HL-60/S4 (cell line): ENCODE measurements around the gene PKP4.
"Not testable (repeated sequence)": the region's sequence is repeated elsewhere in the genome, so short reads cannot be mapped to it uniquely, and the experiment has no call there.

ENCODE experiments used
- in situ Hi-C: fragments of 300-500 bp; cut with MboI; formaldehyde crosslinking; loops from 2 replicates; pipeline ENCODE4 v1.14.3; 2022; ENCODE audit warnings: low sequenced_read_pairs

PKP4 gene

DNA sequence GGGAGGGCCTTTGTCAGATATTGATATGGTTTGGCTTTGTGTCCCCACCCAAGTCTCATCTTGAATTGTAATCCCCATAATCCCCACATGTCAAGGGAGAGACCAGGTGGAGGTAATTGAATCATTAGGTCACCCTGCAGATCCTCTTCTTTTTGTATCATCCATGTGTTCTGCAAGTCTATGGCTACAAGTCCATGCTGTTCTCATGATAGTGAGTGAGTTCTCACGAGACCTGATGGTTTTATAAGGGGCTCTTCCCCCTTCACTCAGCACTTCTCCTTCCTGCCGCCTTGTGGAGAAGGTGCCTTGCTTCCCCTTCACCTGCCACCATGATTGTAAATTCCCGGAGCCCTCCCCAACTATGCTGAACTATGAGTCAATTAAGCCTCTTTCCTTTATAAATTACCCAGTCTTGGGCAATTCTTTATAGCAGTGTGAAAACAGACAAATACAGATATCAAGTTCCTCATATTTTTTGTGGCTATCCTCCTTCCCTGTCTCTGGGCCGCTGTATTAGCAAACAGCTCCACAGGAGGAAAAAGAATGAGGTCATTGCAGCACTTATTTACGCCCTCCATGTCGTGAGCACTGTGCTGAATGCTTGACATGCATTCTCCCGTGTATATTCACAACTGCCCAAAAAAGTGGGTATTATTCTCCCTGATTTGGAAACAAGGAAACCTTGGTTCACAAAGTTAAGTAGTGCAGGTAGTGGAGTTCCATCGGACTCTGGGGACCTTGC lies 248.1 kb downstream of the PKP4 start:
- in situ Hi-C loops = not testable (repeated sequence)

DNA sequence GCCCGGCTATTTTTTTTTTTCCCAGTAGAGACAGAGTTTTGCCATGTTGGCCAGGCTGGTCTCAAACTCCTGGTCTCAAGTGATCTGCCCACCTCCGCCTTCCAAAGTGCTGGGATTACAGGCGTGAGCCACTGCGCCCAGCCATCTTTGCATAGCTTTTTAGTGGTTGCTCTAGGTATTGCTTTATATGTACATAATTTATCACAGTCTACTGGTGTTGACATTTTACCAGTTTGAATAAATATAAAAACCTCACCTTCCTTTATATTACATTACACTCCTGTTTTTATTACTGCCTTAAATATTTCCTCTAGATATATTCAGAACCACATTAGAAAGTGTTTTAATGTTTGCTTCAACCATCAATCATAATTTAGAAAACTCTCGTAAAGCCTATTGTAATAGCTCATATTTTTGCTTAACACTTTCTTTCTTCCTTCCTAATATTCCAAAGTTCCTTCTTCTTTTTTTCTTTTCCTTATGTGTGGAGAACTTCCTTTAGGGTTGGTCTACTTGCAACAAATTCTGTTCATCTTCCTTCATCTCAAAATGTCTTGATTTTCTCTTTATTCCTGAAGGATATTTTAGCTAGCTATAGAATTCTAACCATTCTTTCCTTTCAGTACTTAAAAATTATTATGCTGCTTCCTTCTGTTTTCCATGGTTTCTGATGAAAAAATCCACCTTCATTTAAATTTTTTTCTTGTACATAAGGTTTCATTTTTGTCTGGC lies 256.2 kb downstream of the PKP4 start:
- in situ Hi-C loops = no loop called here

DNA sequence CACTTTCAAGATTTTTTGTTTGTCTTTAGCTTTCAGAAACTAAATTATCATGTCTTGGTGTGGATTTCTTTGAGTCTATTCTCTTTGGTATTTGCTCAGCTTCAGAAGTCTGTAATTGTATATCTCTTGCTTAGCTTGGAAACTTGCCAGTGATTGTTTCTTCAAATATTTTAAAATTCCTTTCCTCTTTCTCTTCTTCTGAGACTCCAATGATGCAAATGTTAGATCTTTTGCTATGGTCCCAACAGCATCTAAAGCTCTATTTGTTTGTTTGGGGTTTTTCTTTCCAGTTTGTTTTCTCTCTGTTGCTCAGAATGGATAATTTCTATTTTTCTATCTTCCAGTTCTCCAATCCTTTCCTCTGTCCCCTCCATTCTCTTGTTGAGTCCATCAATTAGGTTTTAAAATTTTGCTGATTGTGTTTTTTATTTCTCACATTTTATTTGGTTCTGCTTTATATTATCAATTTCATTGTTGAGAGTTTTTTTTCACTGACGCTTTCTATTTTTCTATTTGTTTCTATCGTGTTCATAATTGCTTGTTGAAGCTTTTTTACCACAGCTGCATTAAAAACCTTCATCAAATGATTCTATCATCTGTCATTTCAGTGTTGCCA lies 256.9 kb downstream of the PKP4 start:
- in situ Hi-C loops = no loop called here

DNA sequence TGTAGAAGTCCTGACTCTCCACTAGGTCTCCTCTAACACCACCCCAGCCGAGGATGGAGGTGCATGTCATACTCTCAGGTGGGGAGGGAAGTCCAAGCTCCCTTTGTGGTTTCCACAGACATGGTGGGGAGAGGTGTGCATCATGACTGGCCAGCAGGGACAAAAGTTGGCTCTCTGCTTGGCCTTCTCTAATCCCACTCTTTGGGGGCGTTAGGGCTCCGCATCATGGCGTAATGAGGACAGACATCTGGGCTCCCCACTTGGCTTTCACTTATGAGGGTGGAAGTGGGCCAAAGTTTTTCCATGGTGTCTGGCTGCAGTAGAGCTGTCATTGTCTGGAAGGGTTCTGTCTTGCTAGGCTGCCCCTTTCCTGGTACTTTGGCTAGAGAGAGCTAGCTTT lies 257.7 kb downstream of the PKP4 start:
- in situ Hi-C loops = no loop called here

DNA sequence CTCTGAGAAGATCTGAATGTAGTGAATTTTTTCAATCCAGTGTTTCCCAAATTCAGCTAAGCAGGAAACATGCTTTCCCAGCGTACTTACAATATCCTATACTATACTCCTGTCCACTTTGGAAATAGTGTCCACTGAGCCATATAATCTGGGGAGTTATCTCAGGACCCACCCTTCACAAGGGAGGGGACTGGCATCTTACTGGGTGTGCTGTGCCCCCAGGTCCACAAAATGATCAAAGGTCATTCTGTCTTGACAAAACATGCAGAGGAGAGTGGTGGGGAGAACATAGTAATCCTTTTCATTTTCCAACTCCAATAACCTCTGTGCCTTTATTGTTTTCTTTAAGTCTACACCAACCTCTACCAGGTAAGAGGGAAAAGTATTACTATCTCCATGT lies 258.6 kb downstream of the PKP4 start:
- in situ Hi-C loops = no loop called here

DNA sequence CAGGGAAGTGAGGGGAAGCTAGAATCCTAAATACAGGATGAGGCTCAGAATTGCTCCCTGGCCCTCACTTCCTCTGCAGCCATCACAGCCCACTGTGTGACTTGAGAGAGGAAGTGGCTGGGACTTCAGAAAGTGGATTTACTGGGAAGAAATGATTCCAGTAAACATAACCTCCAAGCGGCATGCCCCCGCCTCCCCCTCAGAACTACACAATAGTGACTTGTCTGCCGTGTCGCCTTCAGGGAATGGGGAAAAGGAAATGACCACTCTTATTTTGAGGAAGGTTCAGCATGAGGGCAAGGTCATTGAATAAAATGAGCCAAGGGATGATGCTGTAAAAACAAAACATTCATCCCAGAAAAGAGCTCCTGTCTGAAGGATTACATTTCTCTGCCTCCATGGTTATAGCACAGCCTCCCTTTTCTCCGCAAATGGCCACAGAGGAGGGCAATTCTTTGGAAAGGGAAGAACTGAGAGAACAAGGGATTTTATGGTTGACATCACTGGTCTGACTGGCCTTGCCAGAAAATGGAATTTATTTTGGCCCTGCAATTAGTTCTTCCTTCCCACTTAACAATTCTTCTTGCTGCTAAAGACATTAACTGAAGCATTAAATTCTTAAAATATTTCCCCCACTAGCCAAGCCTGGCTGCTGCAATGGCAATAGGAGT lies 259.5 kb downstream of the PKP4 start:
- in situ Hi-C loops = no loop called here

DNA sequence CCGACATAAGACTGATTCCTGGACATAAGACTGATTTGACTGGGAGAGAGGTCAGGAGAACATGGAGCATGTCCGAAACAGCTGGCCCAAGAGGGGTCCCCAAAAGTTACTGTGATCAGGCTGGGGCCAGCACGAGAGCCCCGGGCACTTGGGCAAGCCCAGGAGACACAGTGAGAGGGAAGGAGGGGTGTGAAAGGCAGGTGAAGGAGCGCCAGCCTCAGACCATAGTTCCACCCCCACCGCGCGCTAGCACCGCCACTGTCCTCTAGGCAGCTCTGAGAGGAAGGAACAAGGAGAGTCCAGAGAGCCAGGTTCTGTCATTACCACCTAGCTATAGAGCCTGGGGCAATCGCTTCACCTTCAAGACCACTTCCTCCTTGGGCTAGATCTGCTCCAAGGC lies 260.2 kb downstream of the PKP4 start:
- in situ Hi-C loops = no loop called here

DNA sequence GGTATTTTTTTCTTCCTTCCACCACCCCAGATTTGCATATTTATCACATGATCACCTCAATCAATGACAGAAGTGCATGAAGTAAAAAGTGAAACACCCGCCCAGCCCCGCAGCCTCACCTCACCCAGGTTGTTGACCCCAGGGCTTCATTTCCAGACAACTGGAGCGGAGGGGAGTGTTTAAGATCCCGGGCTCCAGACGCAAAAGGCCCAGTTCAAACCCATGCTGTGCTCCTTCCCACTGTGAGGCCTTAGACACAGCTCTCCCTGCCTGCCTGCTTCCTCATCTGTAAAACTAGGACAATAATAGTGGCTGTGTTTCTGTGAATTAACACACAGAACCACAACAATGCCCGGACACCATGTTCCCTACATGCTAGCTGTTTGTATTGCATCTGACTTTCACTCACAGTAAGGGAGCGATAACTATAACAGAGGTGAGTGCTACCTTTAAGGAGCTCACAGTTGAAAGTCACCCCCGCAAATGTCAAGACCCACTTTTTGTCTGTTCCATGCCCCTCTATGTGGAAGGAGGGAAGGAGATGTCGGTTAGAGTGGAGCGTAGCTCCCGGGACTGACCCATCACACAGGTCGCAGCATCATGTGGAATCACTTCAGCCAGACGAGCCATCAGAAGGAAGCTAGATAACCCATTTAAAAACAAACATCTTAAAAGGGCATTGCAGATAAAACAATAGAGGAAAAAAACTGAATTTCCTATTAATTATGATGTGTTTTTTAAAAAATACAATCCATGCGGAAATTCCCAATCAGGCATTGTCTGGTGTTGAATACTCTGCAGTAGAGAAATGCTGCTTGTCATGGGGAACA lies 260.8 kb downstream of the PKP4 start:
- in situ Hi-C loops = no loop called here

DNA sequence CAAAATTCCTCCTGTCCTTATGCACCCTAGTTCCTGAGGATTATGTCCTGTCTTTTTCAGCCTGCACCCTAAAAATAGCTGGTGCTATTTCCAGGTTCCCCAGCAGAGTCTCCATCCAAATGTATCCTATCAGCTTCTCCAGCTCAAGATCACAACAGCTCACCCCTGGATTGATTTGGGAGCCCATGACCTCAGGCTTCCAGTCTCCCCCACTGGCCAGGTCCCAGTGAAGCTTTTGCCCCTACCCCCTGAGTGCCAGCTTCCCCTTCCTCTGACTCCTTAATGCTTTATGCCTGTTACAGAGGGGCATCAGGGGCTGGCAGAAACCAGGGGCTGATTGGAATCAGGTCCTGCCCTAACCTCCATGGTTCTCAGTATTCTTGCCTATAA lies 261.4 kb downstream of the PKP4 start:
- in situ Hi-C loops = no loop called here

DNA sequence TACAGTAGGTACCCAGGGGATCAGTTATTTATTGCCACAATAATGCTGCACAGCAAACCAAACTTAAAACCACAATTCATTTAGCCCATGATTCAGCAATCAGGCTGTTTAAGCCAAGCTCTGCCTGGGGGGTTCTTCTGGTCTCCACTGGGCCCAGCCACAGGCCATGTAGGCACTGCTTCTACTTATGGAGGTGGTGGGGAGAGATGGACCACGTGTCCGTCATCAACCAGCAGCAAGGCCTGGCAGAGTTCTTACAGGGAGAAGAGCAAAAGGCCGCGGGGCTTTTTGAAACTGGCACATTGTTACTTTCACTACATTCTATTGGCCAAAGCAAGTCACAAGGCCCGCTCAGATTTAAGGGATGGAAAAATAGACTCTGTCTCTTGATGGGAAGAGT lies 262.1 kb downstream of the PKP4 start:
- in situ Hi-C loops = no loop called here

DNA sequence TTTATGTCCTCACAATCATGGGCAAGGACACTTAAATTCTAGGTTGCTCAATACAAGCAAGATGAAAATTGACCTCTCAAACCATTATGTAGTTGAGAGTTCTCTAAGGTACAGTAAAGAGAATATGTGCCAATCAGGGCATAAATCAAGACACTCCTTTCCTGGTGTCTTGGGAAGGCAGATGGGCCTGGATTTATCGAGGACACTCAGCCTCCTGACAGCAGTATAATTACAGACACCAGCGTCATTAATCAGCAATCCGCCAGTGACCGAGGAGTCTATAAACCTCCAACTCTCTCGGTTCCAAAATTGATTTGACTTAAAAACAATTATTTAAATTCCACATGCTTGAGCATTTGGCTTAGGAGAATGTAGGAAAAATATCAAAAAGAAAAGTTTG lies 262.7 kb downstream of the PKP4 start:
- in situ Hi-C loops = no loop called here

DNA sequence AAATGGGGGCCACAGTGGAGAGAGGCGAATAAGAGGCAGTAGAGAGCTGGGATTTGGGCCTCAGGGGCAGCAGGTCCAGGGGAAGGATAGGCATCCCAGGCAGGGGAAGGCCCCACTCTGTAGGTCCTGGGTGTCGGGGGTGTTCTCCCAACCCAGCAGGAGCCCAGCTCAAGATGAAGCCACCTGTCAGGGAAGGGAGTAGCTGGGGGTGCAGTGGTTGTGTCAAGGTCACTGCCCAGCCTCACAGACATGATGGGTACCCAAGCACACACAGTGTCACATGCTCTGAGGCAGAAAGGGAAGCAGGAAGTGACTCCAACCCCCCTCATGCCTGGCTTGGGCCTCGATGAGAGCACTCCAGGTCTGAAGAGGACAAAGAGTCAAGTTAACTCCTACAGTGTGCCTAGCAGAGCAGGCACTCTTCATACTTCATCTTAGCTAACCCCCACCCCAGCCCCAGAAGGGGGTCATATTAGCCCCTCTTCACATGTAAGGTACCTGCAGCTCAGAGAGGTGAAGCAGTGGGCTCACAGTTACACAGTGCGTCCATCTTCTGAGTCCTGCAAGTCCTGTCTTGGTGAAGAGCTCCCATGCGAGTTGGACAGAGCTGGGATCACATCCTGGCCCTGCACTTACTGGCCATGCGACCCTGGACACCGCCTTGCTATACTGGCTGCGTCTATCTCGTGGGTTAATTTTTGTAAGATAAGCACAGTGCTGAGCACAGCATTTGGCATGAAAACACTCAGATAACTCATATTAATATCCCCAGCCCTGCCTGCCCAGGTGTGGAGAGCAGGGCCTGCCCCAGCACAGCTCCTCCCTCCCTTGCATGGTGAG lies 265.7 kb downstream of the PKP4 start:
- in situ Hi-C loops = no loop called here

DNA sequence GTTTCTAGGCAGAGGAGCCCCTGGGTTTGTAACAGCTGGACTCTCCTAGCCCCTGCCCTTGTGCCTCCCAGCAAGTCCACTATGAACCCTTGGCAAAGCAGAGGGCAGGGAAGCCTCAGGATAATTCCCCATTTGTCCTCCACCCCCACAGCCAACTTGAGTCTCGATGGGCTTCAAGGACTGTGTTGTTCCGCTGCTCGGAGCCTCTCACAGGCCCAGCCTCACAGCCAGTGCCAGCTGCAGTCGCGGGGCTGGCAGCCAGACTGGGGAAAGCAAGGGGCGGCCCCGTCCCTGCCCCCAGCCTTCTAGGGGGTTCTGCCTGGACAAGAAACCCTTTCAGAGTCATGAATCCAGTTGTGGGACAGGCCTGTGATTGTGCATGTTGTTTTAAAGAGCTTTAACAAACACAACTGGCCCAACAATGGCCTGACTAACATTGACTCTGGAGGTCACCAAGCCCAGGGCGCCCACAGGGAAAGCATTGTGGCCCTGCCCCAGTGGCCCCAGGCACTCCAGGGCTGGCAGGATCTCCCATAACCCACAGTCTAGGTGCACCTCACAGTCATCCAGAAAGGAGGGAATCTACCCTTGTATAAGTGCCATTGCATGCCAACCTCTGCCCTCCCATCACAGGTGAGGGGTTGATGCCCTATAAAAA lies 266.6 kb downstream of the PKP4 start:
- in situ Hi-C loops = no loop called here

DNA sequence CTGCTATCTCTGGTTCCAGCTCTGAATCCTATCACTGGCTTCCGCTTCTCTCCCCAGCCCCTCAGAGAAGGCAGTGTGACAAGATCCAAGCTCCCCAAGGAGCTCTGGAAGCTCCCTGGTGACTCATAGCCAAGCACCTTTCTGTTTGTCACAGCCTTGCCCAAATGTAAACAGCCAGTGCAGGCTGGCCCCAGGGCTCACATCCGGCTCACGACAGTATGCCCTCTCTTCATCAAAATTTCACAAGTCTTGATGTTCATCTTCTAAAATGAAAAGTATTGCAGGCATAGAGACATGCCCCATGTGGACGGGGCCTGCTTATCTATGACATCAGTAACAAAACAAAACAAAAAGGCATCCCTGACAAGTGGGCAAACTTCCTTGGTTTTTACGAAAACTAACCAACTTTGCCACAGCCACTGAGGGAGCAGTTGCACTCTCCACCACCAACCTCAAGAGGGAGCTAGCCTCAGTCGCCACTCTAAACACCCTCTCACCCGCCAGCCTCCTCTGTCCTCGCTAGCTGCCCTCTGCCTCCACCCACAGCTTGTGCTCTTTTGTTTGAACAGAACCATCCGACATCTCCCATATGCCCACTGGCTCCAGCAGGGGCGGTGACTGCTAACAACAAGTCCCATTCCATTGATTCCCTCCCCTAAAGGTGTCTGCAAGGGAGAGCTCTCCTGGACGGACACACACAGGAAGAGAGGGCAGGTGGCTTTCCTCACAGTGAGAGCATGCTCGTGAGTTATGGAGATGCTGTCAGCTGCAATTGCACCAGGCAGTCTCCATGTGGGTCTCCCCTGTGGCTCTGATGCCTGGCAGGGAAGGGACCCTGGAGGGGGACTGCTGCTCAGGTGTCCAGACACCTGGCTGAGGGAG lies 267.4 kb downstream of the PKP4 start:
- in situ Hi-C loops = no loop called here

DNA sequence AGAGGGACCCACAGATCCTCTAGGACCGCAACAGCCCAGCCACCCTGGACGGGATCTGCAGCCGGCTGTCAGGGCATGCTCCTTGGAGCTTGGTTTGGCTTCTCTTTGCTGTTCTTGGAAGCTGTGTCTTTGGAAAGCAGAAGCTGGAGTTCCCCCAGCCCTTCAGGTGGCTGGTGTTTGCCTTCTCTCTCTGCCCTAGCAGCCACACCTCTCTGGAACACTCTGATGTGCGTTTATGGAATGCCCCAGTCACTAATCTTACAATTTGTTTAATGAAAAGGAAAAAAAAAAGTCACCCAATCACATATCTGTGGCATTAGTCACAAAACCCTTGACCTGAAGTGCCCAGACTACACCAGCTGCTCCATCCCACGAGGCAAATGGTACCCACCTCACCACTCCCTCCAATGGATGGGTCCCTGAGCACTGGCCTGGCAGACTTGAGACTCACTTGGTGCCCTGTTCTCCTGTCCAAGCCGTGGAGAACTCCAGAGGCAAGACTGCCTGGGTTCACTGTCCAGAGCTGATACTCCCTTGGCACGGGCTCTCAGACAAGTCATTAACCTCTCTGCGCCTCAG lies 268.1 kb downstream of the PKP4 start:
- in situ Hi-C loops = no loop called here

DNA sequence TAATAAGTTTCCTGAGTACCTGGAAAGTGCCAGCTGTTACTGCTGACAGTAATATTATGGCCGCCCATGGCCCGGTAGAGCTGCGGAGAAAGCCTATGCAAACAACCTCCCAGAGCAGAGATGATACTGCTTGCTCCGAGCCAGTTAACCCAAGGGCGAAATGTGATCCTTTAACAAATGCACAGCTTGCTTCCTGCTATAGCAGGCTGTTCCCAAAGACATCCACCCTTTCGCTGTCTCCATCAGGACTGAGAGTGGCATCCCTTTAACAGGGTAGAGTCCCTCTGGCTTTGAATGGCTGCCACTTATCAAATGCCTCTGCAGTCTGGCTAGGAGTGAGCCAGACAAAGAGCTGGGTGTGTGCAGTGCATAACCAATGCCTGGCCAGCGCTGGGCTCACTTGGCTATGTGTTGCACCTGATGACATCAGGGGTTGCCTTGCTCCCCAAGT lies 268.7 kb downstream of the PKP4 start:
- in situ Hi-C loops = no loop called here

DNA sequence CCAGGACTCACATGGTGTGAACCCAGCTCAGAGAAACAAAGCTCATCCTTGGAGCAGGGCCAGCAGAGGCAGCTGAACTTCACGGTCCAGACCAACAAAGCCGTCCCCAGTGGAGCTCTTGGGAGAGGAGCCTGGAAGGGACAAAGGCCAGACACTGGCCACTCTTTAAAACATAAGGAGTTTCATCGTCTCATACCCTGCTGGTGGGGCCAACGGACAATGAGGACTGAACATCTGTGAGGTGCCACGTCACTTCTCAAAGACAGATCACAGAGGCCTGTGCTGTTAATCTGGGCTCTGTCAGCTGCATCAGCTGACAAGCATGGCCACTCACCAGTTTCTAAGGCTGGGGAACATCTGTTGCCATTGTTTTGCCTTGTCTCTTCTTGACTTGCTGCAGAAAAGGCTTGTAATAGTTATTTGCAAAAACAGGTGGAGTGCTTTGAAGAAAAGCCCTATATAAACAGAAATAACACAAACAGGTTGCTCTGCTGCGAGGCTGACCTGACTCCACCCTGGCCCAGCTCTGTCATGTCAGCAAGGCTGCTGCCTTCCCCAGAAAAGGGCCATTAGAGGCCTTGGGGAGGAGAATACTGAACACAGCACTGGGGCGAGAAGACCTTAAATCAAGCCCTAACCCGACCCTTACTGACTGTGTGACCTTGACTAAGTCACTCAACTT lies 270.3 kb downstream of the PKP4 start:
- in situ Hi-C loops = no loop called here
